Measurements from ENCODE around the gene CDK5RAP2.

- TF ChIP-seq CTCF (IDR thresholded peaks at IDR 0.05 in 2 of 3, conservative IDR thresholded peaks at IDR 0.05 in 1 of 3; ENCODE audit: control insufficient read depth in 2 of 3, extremely low read depth in 1 of 3, insufficient read depth in 1 of 3, low read depth in 3 of 3, low read length in 3 of 3) (no peak), RFX5 (IDR thresholded peaks at IDR 0.05; ENCODE audit: low read depth, low read length) (no peak), ESRRA (IDR thresholded peaks at IDR 0.05; ENCODE audit: low read length) (no peak), STAT3 (IDR thresholded peaks at IDR 0.05; ENCODE audit: low read depth, low read length) (no peak), MAX (IDR thresholded peaks at IDR 0.05; ENCODE audit: low read depth, low read length) (no peak), EED (IDR thresholded peaks at IDR 0.05; ENCODE audit: low read depth) (no peak)
- TF ChIP-seq, protein P1, sequence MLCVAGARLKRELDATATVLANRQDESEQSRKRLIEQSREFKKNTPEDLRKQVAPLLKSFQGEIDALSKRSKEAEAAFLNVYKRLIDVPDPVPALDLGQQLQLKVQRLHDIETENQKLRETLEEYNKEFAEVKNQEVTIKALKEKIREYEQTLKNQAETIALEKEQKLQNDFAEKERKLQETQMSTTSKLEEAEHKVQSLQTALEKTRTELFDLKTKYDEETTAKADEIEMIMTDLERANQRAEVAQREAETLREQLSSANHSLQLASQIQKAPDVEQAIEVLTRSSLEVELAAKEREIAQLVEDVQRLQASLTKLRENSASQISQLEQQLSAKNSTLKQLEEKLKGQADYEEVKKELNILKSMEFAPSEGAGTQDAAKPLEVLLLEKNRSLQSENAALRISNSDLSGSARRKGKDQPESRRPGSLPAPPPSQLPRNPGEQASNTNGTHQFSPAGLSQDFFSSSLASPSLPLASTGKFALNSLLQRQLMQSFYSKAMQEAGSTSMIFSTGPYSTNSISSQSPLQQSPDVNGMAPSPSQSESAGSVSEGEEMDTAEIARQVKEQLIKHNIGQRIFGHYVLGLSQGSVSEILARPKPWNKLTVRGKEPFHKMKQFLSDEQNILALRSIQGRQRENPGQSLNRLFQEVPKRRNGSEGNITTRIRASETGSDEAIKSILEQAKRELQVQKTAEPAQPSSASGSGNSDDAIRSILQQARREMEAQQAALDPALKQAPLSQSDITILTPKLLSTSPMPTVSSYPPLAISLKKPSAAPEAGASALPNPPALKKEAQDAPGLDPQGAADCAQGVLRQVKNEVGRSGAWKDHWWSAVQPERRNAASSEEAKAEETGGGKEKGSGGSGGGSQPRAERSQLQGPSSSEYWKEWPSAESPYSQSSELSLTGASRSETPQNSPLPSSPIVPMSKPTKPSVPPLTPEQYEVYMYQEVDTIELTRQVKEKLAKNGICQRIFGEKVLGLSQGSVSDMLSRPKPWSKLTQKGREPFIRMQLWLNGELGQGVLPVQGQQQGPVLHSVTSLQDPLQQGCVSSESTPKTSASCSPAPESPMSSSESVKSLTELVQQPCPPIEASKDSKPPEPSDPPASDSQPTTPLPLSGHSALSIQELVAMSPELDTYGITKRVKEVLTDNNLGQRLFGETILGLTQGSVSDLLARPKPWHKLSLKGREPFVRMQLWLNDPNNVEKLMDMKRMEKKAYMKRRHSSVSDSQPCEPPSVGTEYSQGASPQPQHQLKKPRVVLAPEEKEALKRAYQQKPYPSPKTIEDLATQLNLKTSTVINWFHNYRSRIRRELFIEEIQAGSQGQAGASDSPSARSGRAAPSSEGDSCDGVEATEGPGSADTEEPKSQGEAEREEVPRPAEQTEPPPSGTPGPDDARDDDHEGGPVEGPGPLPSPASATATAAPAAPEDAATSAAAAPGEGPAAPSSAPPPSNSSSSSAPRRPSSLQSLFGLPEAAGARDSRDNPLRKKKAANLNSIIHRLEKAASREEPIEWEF (IDR thresholded peaks at IDR 0.05; ENCODE audit: insufficient replicate concordance, low read depth, low read length), result no peak
Observed at GRCh38 chr9:120408680-120409258, 171.2 kb downstream of the CDK5RAP2 start.
